Fibroblast of pulmonary artery (primary cell): ENCODE measurements around the gene SLC25A11.
A peak's percentile ranks its signal among the peaks of the same experiment; 100 is the strongest.
"Not testable (repeated sequence)": the region's sequence is repeated elsewhere in the genome, so short reads cannot be mapped to it uniquely, and the experiment has no call there.

Experiments used
- DNase-seq: peaks from one replicate; pipeline ENCODE4 v3.0.0-alpha.2; 2010; ENCODE audit warnings: low read depth
- H3K4me3 ChIP-seq: replicated peaks from 2 replicates; pipeline ENCODE4 v1.5.1; 2011; ENCODE audit warnings: low read depth, mild to moderate bottlenecking, control low read depth, low read length, moderate library complexity
- CTCF ChIP-seq: IDR thresholded peaks from 2 replicates; pipeline ENCODE4 v1.5.1; 2011; ENCODE audit warnings: mild to moderate bottlenecking, control low read depth, low read length, inconsistent platforms; ENCODE audit errors: missing control alignments

Gene SLC25A11

GRCh38 chr17:4934173-4934979, 5.5 kb downstream of the SLC25A11 start:
- H3K4me3 ChIP-seq: no peak overlapping the region
- TF ChIP-seq CTCF: peak; percentile 36
- peak; percentile 38 for DNase-seq

GRCh38 chr17:4933646-4934045, 6.2 kb downstream of the SLC25A11 start:
- no peak overlapping the region for H3K4me3 ChIP-seq
- no peak for DNase-seq
- no peak for TF ChIP-seq CTCF

GRCh38 chr17:4932756-4933155, 7.1 kb downstream of the SLC25A11 start:
- no peak for DNase-seq
- no peak for TF ChIP-seq CTCF

GRCh38 chr17:4931963-4932362, 7.9 kb downstream of the SLC25A11 start, which contains the start of gene GP1BA:
TSS of gene GP1BA (plus strand) at chr17:4932277. CDS start at chr17:4932605, 328 bp downstream.
- TF ChIP-seq CTCF: no peak
- no peak within 1 kb of the TSS for H3K4me3 ChIP-seq
- DNase-seq: no peak

More at GRCh38 chr17:4932756-4933155, 7.1 kb downstream of the SLC25A11 start:
- no peak overlapping the region for H3K4me3 ChIP-seq

GRCh38 chr17:4928881-4929280, 11.0 kb downstream of the SLC25A11 start:
- DNase-seq: no peak
- H3K4me3 ChIP-seq: no peak overlapping the region
- no peak for TF ChIP-seq CTCF

- not testable (repeated sequence) for DNase-seq, H3K4me3 ChIP-seq
Observed at GRCh38 chr17:4926577-4927335, 13.1 kb downstream of the SLC25A11 start.

- TF ChIP-seq CTCF: no peak
- no peak overlapping the region for H3K4me3 ChIP-seq
- DNase-seq: no peak
Observed at GRCh38 chr17:4921320-4921719, 18.5 kb downstream of the SLC25A11 start.
